SK-N-SH treated with all-trans-retinoic acid at 6 μM for 48 hours (cell line): ENCODE measurements around the gene SENP3.

Experiments
- ARNTL ChIP-seq: fragments of 450-650 bp; formaldehyde crosslinking; IDR thresholded peaks from 2 replicates; pipeline ENCODE4 v1.5.0; 2020; ENCODE audit warnings: low read depth, mild to moderate bottlenecking, moderate library complexity, borderline replicate concordance
- PPARA ChIP-seq: fragments of 250-450 bp; sonication (Bioruptor Pico); IDR thresholded peaks from 2 replicates; pipeline ENCODE4 v1.5.0; 2020; ENCODE audit warnings: mild to moderate bottlenecking, borderline replicate concordance
- RARB ChIP-seq: fragments of 250-450 bp; sonication (Bioruptor Pico); IDR thresholded peaks from 2 replicates; pipeline ENCODE4 v1.8.0; 2021; ENCODE audit warnings: mild to moderate bottlenecking, moderate library complexity
- ZFP30 ChIP-seq: fragments of 450-650 bp; formaldehyde crosslinking; IDR thresholded peaks from 2 replicates; pipeline ENCODE4 v1.5.0; 2022; ENCODE audit warnings: mild to moderate bottlenecking, moderate library complexity
- ZNF8 ChIP-seq: fragments of 450-650 bp; formaldehyde crosslinking; IDR thresholded peaks from 2 replicates; pipeline ENCODE4 v1.5.0; 2020; ENCODE audit warnings: mild to moderate bottlenecking, moderate library complexity
- TF ChIP-seq, protein P1 (sequence below): fragments of 250-450 bp; sonication (Bioruptor Pico); IDR thresholded peaks from 2 replicates; pipeline ENCODE4 v1.5.0; 2020; ENCODE audit warnings: mild to moderate bottlenecking, moderate library complexity

DNA sequence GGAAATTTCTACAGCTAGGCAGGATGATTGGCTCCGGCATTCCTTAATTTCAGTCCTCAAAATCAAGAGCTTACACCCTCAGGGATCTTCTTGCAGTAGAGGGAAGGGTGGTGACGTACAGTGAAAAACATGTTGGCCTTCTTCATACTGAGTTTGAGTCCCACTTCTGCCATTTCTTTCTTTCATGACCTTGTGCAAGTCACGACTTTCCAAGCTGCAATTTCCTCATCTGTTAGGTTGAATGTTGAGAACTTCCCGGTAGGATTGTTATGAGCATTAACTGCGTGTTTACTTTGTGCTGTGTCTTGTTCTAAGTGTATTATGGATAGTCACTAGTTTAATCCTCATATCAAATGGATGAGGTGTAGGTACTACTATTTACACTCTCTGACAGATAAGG lies 7.9 kb downstream of the SENP3 start:
- TF ChIP-seq RARB (CRISPR knock-in tag) = no peak
- no peak for TF ChIP-seq ZNF8
- TF ChIP-seq ZFP30 (CRISPR knock-in tag) = no peak
- TF ChIP-seq ARNTL = no peak
- no peak for TF ChIP-seq PPARA
- TF ChIP-seq, protein P1, sequence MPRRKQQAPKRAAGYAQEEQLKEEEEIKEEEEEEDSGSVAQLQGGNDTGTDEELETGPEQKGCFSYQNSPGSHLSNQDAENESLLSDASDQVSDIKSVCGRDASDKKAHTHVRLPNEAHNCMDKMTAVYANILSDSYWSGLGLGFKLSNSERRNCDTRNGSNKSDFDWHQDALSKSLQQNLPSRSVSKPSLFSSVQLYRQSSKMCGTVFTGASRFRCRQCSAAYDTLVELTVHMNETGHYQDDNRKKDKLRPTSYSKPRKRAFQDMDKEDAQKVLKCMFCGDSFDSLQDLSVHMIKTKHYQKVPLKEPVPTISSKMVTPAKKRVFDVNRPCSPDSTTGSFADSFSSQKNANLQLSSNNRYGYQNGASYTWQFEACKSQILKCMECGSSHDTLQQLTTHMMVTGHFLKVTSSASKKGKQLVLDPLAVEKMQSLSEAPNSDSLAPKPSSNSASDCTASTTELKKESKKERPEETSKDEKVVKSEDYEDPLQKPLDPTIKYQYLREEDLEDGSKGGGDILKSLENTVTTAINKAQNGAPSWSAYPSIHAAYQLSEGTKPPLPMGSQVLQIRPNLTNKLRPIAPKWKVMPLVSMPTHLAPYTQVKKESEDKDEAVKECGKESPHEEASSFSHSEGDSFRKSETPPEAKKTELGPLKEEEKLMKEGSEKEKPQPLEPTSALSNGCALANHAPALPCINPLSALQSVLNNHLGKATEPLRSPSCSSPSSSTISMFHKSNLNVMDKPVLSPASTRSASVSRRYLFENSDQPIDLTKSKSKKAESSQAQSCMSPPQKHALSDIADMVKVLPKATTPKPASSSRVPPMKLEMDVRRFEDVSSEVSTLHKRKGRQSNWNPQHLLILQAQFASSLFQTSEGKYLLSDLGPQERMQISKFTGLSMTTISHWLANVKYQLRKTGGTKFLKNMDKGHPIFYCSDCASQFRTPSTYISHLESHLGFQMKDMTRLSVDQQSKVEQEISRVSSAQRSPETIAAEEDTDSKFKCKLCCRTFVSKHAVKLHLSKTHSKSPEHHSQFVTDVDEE (CRISPR knock-in tag) = no peak
